Gastrocnemius medialis (tissue), 4 donors: ENCODE data around the gene ACACB. TPM values are rescaled to one million over a fixed set of nuclear protein-coding genes. Genes with fewer than 3 reads are reported as not detected.

Experiments
- ATAC-seq, 2 donors: fragments of 150-250 bp; one replicate each; pipeline ENCODE4 v1.9.1; 2016
- DNase-seq, 2 donors: peaks; one replicate each; pipeline ENCODE4 v3.0.0-alpha.2; 2019
- H3K27ac ChIP-seq, 4 donors: fragments of 200-600 bp; sonication (generic); 1 replicate in 1 of 4; 2 replicates in 3 of 4; pipeline ENCODE4 v1.5.1; 2016 to 2018; ENCODE audit warnings: mild to moderate bottlenecking in 2 of 4, moderate library complexity in 1 of 4
- H3K27me3 ChIP-seq, 3 donors: fragments of 200-600 bp; sonication (generic) in 2 of 3; 1 replicate in 1 of 3; 2 replicates in 2 of 3; pipeline versions ENCODE4 v1.5.1 to v1.6.0; 2016 to 2019; ENCODE audit warnings: mild to moderate bottlenecking in 1 of 3, moderate library complexity in 1 of 3
- H3K36me3 ChIP-seq, 2 donors: fragments of 200-600 bp; sonication (generic) in 1 of 2; one replicate each; pipeline ENCODE4 v1.5.1; 2017 to 2018
- H3K4me1 ChIP-seq, 2 donors: fragments of 200-600 bp; sonication (generic) in 1 of 2; one replicate each; pipeline ENCODE4 v1.5.1; 2016 to 2017; ENCODE audit warnings: mild to moderate bottlenecking in 2 of 2
- H3K4me3 ChIP-seq, 4 donors: fragments of 200-600 bp; sonication (generic) in 3 of 4; 1 replicate in 1 of 4; 2 replicates in 3 of 4; pipeline ENCODE4 v1.5.1; 2016 to 2019; ENCODE audit warnings: mild to moderate bottlenecking in 2 of 4
- H3K9me3 ChIP-seq, 3 donors: fragments of 200-600 bp; sonication (generic) in 2 of 3; 1 replicate in 1 of 3; 2 replicates in 2 of 3; pipeline ENCODE4 v1.5.1; 2016 to 2019
- POLR2A ChIP-seq, 2 donors: fragments of 450-650 bp; IDR thresholded peaks; one replicate each; pipeline ENCODE4 v1.6.1; 2017; ENCODE audit warnings: antibody characterized with exemption in 2 of 2, mild to moderate bottlenecking in 2 of 2, moderate library complexity in 2 of 2
- in situ Hi-C, 4 donors: fragments of 200-750 bp; cut with MboI; loops; one replicate each; pipeline versions ENCODE4 v1.15.0 to v1.8.0; 2017; ENCODE audit warnings: low sequenced_read_pairs in 4 of 4
- intact Hi-C: fragments of 100-400 bp; cut with DNase I; formaldehyde crosslinking; loops from one replicate; pipeline ENCODE4 v1.15.1; 2023; ENCODE audit warnings: low total_unique reads
- total RNA-seq, 4 donors: library from RNA; depleted of rRNA; stranded (reverse); fragments of >200 nt; gene quantifications; one replicate each; pipeline versions ENCODE4 v1.1.0 to v1.2.3, GENCODE V29; 2016
- TF ChIP-seq, protein P1 (sequence below), 5 experiments: fragments of 450-650 bp in 3 of 5; fragments of 200-600 bp in 2 of 5; sonication (generic) in 2 of 5; IDR thresholded peaks in 4 of 5; conservative IDR thresholded peaks in 1 of 5; 1 replicate in 4 of 5; 2 replicates in 1 of 5; pipeline ENCODE4 v1.5.1; 2016 to 2019; ENCODE audit warnings: antibody characterized with exemption in 5 of 5, mild to moderate bottlenecking in 3 of 5, moderate library complexity in 3 of 5

ACACB gene
- total RNA-seq, 4 donors from 2014 or later, result 595 to 1,103 (median 698) TPM

DNA sequence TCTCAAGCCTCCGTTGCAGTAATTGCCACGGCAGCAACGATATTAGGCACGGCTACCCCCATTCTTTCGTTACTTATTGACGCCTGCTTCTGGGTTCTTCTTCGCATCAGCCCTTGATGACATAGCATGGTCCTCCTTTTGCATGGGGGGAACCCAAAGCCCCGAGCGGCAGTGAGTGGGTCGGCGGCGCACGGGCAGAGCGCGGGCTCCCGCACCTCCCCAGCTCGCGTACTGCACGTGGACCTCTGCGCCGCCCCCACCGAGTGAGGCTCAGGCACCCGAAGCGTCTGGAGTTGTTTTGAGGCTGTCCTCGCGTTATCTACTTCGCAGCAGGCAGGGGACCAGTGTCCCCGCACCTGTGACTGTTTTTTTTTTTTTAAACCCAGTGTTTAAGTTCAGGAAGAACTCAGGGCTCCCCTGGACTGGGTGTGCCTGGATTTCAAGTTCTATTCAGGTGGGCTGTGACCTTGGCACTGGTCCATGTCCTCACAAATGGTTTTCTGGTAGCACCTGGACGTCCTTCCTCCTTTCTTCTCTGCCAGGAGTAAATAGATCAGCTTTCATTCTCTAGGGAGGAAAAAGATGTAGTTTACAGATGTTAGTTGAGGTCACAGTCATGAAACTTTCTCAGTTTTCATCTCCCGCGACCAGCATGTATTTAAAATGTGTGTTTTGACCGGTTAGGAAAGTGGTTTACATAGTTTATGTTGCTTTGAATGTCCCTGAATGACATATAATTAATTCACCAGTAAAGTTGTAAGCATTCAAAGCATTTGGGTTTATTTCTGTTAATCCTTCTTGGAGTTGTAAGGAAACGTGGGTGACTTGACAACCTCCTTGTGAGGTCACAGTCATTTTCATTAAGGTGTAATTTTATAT is 194.1 kb downstream of the ACACB start:
- DNase-seq, result no peak
- peak; percentile 19 to 22 for ATAC-seq
- H3K27me3 ChIP-seq, result peaks cover 32 to 50% (median 38%) of the 10 kb centered on the region in 3 donors

More for the DNA sequence above, 194.1 kb downstream of the ACACB start:
- in situ Hi-C loops (no loop called here), intact Hi-C loops (no loop called here)
- peaks cover 8 to 10% of the 10 kb centered on the region in 2 donors for H3K4me1 ChIP-seq
- TF ChIP-seq POLR2A (IDR thresholded peaks at IDR 0.05), result no peak
- TF ChIP-seq, protein P1, sequence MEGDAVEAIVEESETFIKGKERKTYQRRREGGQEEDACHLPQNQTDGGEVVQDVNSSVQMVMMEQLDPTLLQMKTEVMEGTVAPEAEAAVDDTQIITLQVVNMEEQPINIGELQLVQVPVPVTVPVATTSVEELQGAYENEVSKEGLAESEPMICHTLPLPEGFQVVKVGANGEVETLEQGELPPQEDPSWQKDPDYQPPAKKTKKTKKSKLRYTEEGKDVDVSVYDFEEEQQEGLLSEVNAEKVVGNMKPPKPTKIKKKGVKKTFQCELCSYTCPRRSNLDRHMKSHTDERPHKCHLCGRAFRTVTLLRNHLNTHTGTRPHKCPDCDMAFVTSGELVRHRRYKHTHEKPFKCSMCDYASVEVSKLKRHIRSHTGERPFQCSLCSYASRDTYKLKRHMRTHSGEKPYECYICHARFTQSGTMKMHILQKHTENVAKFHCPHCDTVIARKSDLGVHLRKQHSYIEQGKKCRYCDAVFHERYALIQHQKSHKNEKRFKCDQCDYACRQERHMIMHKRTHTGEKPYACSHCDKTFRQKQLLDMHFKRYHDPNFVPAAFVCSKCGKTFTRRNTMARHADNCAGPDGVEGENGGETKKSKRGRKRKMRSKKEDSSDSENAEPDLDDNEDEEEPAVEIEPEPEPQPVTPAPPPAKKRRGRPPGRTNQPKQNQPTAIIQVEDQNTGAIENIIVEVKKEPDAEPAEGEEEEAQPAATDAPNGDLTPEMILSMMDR (IDR thresholded peaks at IDR 0.05 in 4 of 5, conservative IDR thresholded peaks at IDR 0.05 in 1 of 5), result no peak
- H3K27ac ChIP-seq, result no peak overlapping the region
- H3K36me3 ChIP-seq, result no peaks in the 10 kb centered on the region
- H3K9me3 ChIP-seq, result no peaks in the 10 kb centered on the region
- H3K4me3 ChIP-seq, result peak overlapping the region; percentile 32 to 54 (median 44)

Other genes starting within 250 kb of the ACACB start
- not detected for gene DAO, start 236.5 kb upstream of the ACACB start, total RNA-seq
- gene SVOP, start 95.5 kb upstream of the ACACB start, total RNA-seq, result under 1 TPM in 1 of 4 donors, not detected in 3; 0.03 TPM
- 10 to 100 TPM in 3 of 4 donors, 1 to 10 TPM in 1; 6.4 to 21.2 (median 13.3) TPM for gene USP30, start 64.0 kb upstream of the ACACB start, total RNA-seq
- gene ALKBH2, start 23.1 kb upstream of the ACACB start, total RNA-seq, result 10 to 100 TPM in 3 of 4 donors, 1 to 10 TPM in 1; 8.7 to 22.5 (median 18.2) TPM
- 10 to 100 TPM; 38.7 to 45.3 (median 42.3) TPM for gene UNG, start 19.0 kb upstream of the ACACB start, total RNA-seq
- gene FOXN4, start 192.7 kb downstream of the ACACB start, total RNA-seq, result not detected
- gene MYO1H, start 231.3 kb downstream of the ACACB start, total RNA-seq, result not detected